GM12878 (cell line): Measurements from ENCODE around the gene MAP1LC3B. TPM values are rescaled to one million over a fixed set of nuclear protein-coding genes. Genes with fewer than 3 reads are reported as not detected.
A peak's percentile ranks its signal among the peaks of the same experiment; 100 is the strongest.

Source experiments
- ATAC-seq: fragments of 200-7000 bp; cut with Tn5 transposase; 3 replicates; pipeline ENCODE4 v1.9.1; 2020; ENCODE audit warnings: mild to moderate bottlenecking, moderate library complexity
- BruUV-seq: library from RNA; stranded (reverse); fragments of 400-500 nt; replicated peaks from 2 replicates; lab custom pipeline; 2021; lab: Mats Ljungman, UMichigan
- CTCF ChIA-PET: fragments of 300-600 bp; sonication (Branson Sonifier 250); formaldehyde crosslinking; extraction: SDS; loops from one replicate; lab custom pipeline; 2021; ENCODE audit warnings: inconsistent platforms; lab: Yijun Ruan, JAX
- POLR2A ChIA-PET: fragments of 350-600 bp; formaldehyde crosslinking; extraction: SDS; loops from one replicate; lab custom pipeline; 2021; ENCODE audit warnings: inconsistent platforms; lab: Charles Lee
- RAD21 ChIA-PET: fragments of 300-600 bp; sonication (Branson Sonifier 250); formaldehyde crosslinking; loops from one replicate; lab custom pipeline; 2023; ENCODE audit warnings: antibody characterized with exemption; ENCODE audit not compliant: unreplicated experiment; lab: Charles Lee
- SMC1A ChIA-PET: fragments of 300-600 bp; sonication (Branson Sonifier 250); formaldehyde crosslinking; loops from one replicate; lab custom pipeline; 2023; ENCODE audit not compliant: unreplicated experiment, uncharacterized antibody; lab: Charles Lee
- DNase-seq: peaks from one replicate; pipeline ENCODE4 v3.0.0-alpha.2; 2011; ENCODE audit warnings: low read depth, low spot score
- FAIRE-seq: peaks from 3 replicates; lab custom pipeline; 2011; peaks lifted over from hg19 to GRCh38; lab: Jason Lieb, UNC
- H2AFZ ChIP-seq: 2 replicates; pipeline ENCODE4 v1.6.0; 2011; ENCODE audit warnings: low read depth, low read length, control low read depth; ENCODE audit not compliant: control insufficient read depth
- H3K27ac ChIP-seq: 2 replicates; pipeline ENCODE4 v1.5.1; 2011; ENCODE audit warnings: control low read depth; ENCODE audit not compliant: control insufficient read depth, insufficient read depth
- H3K27me3 ChIP-seq, 2 experiments: replicated peaks in 1 of 2; 2 replicates each; pipeline versions ENCODE4 v1.6.0 to v1.6.1; 2011; ENCODE audit warnings: low read length in 1 of 2; ENCODE audit not compliant: control insufficient read depth in 2 of 2, insufficient read depth in 2 of 2
- H3K36me3 ChIP-seq, 2 experiments: 2 replicates each; pipeline ENCODE4 v1.5.1; 2011; ENCODE audit warnings: low read length in 1 of 2; ENCODE audit not compliant: control insufficient read depth in 2 of 2, insufficient read depth in 2 of 2
- H3K4me1 ChIP-seq: 2 replicates; pipeline ENCODE4 v1.6.1; 2011; ENCODE audit warnings: mild to moderate bottlenecking, low read length, moderate library complexity, mixed read lengths; ENCODE audit not compliant: control insufficient read depth, insufficient read depth
- H3K4me2 ChIP-seq: 2 replicates; pipeline ENCODE4 v1.6.0; 2011; ENCODE audit warnings: control low read depth; ENCODE audit not compliant: control insufficient read depth, insufficient read depth
- H3K4me3 ChIP-seq: fragments of 200-600 bp; sonication (generic); 2 replicates; pipeline ENCODE4 v1.5.1; 2016
- H3K79me2 ChIP-seq: 2 replicates; pipeline ENCODE4 v1.6.0; 2011; ENCODE audit warnings: low read length; ENCODE audit not compliant: control insufficient read depth, insufficient read depth
- H3K9ac ChIP-seq: 2 replicates; pipeline ENCODE4 v1.8.0; 2011; ENCODE audit warnings: low read length, control low read depth, mixed read lengths; ENCODE audit not compliant: control insufficient read depth, insufficient read depth
- H3K9me3 ChIP-seq: replicated peaks from 3 replicates; pipeline ENCODE4 v1.5.1; 2011; ENCODE audit warnings: mild to moderate bottlenecking, low read length; ENCODE audit not compliant: control insufficient read depth, insufficient read depth
- H4K20me1 ChIP-seq: 2 replicates; pipeline ENCODE4 v1.6.0; 2011; ENCODE audit not compliant: control insufficient read depth, insufficient read depth
- CUX1 ChIP-seq: IDR thresholded peaks from 2 replicates; pipeline ENCODE4 v1.6.1; 2012; ENCODE audit warnings: improper control_type of control experiment, low read depth, low read length; ENCODE audit not compliant: insufficient replicate concordance
- ETV6 ChIP-seq, 2 experiments: fragments of 450-650 bp in 1 of 2; IDR thresholded peaks in 1 of 2; conservative IDR thresholded peaks in 1 of 2; 2 replicates each; pipeline ENCODE4 v1.6.1; 2014; ENCODE audit warnings: antibody characterized with exemption in 1 of 2, borderline replicate concordance in 1 of 2, low read depth in 1 of 2, mild to moderate bottlenecking in 1 of 2, moderate library complexity in 1 of 2
- MYC ChIP-seq: IDR thresholded peaks from 2 replicates; pipeline ENCODE4 v1.6.1; 2011; ENCODE audit warnings: mild to moderate bottlenecking, low read length, moderate library complexity, inconsistent platforms; ENCODE audit not compliant: insufficient read depth, insufficient replicate concordance, insufficient read length, severe bottlenecking
- PKNOX1 ChIP-seq: fragments of 450-650 bp; IDR thresholded peaks from 2 replicates; pipeline ENCODE4 v1.6.1; 2016; ENCODE audit warnings: mild to moderate bottlenecking
- SMAD1 ChIP-seq: fragments of 450-650 bp; IDR thresholded peaks from 2 replicates; pipeline ENCODE4 v1.6.1; 2018; ENCODE audit warnings: mild to moderate bottlenecking, low read depth; ENCODE audit not compliant: partially characterized antibody
- SREBF2 ChIP-seq: IDR thresholded peaks from 2 replicates; pipeline ENCODE4 v1.6.1; 2012; ENCODE audit warnings: mild to moderate bottlenecking, low read length
- TBL1XR1 ChIP-seq: IDR thresholded peaks from 2 replicates; pipeline ENCODE4 v1.6.1; 2012; ENCODE audit warnings: low read depth, low read length, improper control_type of control experiment
- WGBS: methylation state at CpG from one replicate; pipeline ENCODE4 v1.1.6; 2016; ENCODE audit warnings: low lambda C conversion rate; ENCODE audit not compliant: insufficient replicate concordance, insufficient coverage; ENCODE audit errors: missing lambda C conversion rate; 5-methylcytosine and 5-hydroxymethylcytosine counted together
- in situ Hi-C: fragments of 300-500 bp; cut with MboI; formaldehyde crosslinking; loops from 9 replicates; pipeline ENCODE4 v1.14.3; 2018; ENCODE audit warnings: mixed read lengths
- intact Hi-C: fragments of 100-400 bp; cut with micrococcal nuclease; formaldehyde crosslinking; loops from one replicate; pipeline ENCODE4 v1.14.2; 2022; ENCODE audit not compliant: unreplicated experiment
- polyA plus RNA-seq, 11 experiments: library from polyadenylated mRNA; depleted of rRNA in 4 of 11; unstranded in 6 of 11; stranded (reverse) in 5 of 11; fragments of >200 nt; fragmentation: Nextera tagmentation in 4 of 11; fragmentation: Illumina TruSeq in 1 of 11; extraction: Ambion mirVana in 4 of 11; extraction: Trizol in 1 of 11; gene quantifications; 1 replicate in 1 of 11; 2 replicates in 10 of 11; pipeline versions ENCODE4 v1.2.1 to v1.2.3, GENCODE V29; 2011 to 2016; ENCODE audit warnings: inconsistent platforms in 2 of 11, missing spikeins in 2 of 11, low read depth in 1 of 11
- total RNA-seq, 4 experiments: library from RNA; depleted of rRNA in 3 of 4; stranded (reverse); fragments of >200 nt in 3 of 4; fragmentation: Illumina TruSeq in 1 of 4; extraction: Trizol in 1 of 4; gene quantifications; 2 replicates each; pipeline versions ENCODE4 v1.2.1 to v1.2.3, GENCODE V29; 2013 to 2021

The MAP1LC3B gene
- total and polyA plus RNA-seq, 10 of the 15 experiments (the other 5 are each of a cell fraction or from before 2014, with no cell fraction given), result 6.1 to 42.8 (median 13.7) TPM

GRCh38 chr16:87375426-87376135, 16.6 kb upstream of the MAP1LC3B start:
- ATAC-seq, result peak; percentile 45
- no peak overlapping the region for H3K9ac ChIP-seq
- H3K36me3 ChIP-seq, result peaks cover 0 to 3% of the 10 kb centered on the region in 2 experiments; a peak in 1 of 4 replicates
- no peaks in the 10 kb centered on the region for H4K20me1 ChIP-seq
- no peak for FAIRE-seq
- no peak for TF ChIP-seq SREBF2
- SMC1A ChIA-PET, result no interaction called here
- RAD21 ChIA-PET, result no interaction called here
- BruUV-seq, result no TSS peak
- no peak for DNase-seq
- no peak overlapping the region for H3K4me3 ChIP-seq
- no peak overlapping the region for H3K27ac ChIP-seq
- POLR2A ChIA-PET, result interaction anchor here (1.3 kb wide), 1 partner anchor 13 kb away, joined by 4 read pairs; no protein-coding TSS in a partner anchor
- H3K27me3 ChIP-seq, result no peaks in the 10 kb centered on the region
- peaks cover 6% of the 10 kb centered on the region for H3K4me1 ChIP-seq
- no peak overlapping the region for H3K4me2 ChIP-seq
- peaks cover 58% of the 10 kb centered on the region for H3K79me2 ChIP-seq
- CTCF ChIA-PET, result interaction anchor here (1.9 kb wide), 1 partner anchor 19 kb away, joined by 7 read pairs; no protein-coding TSS in a partner anchor
- in situ Hi-C loops (no loop called here), intact Hi-C loops (no loop called here)
- 85% methylated on average over 9 of the region's 9 CpGs for WGBS
- H2AFZ ChIP-seq, result no peak overlapping the region
- no peaks in the 10 kb centered on the region for H3K9me3 ChIP-seq

- Histone ChIP-seq H3K36me3 (peaks cover 0 to 3% of the 10 kb centered on the region in 2 experiments; a peak in 1 of 4 replicates), H3K9me3 (no peaks in the 10 kb centered on the region), H3K4me2 (no peak overlapping the region), H2AFZ (no peak overlapping the region), H3K27ac (no peak overlapping the region), H3K4me3 (no peak overlapping the region), H3K27me3 (no peaks in the 10 kb centered on the region), H3K79me2 (peaks cover 65% of the 10 kb centered on the region), H3K4me1 (peaks cover 10% of the 10 kb centered on the region), H4K20me1 (no peaks in the 10 kb centered on the region), H3K9ac (no peak overlapping the region)
- CTCF ChIA-PET, result interaction anchor here (1.9 kb wide), 1 partner anchor 17 kb away, joined by 7 read pairs; no protein-coding TSS in a partner anchor
- ATAC-seq (no peak), FAIRE-seq (no peak), DNase-seq (no peak)
- POLR2A ChIA-PET, result interaction anchor here (1.3 kb wide), 1 partner anchor 12 kb away, joined by 4 read pairs; no protein-coding TSS in a partner anchor
- intact Hi-C loops, result no loop called here
- 91% methylated on average over 6 of the region's 6 CpGs for WGBS
- in situ Hi-C loops, result no loop called here
- SMC1A ChIA-PET, result no interaction called here
- RAD21 ChIA-PET, result no interaction called here
- no TSS peak for BruUV-seq
- no peak for TF ChIP-seq ETV6 (conservative IDR thresholded peaks at IDR 0.05 in 1 of 2, IDR thresholded peaks at IDR 0.05 in 1 of 2; ENCODE audit: borderline replicate concordance in 1 of 2, low read depth in 1 of 2)
- TF ChIP-seq SMAD1, result no peak
- TF ChIP-seq MYC, result no peak
- no peak for TF ChIP-seq TBL1XR1
- no peak for TF ChIP-seq CUX1
- no peak for TF ChIP-seq PKNOX1
Observed at GRCh38 chr16:87376660-87377059, 15.5 kb upstream of the MAP1LC3B start.
